Activated CD4-positive, alpha-beta T cell treated with anti-CD3 and anti-CD28 coated beads, Interleukin-2, amount 10 ng/mL, durations not matched to agents 7 days and 5 days (primary cell): Measurements from ENCODE around the gene RBBP8NL. TPM values are rescaled to one million over a fixed set of nuclear protein-coding genes. Genes with fewer than 3 reads are reported as not detected.
A peak's percentile ranks its signal among the peaks of the same experiment; 100 is the strongest.

Source experiments
- CTCF ChIA-PET: fragments of 350-600 bp; sonication (Branson Sonifier 250); formaldehyde crosslinking; loops from one replicate; lab custom pipeline; 2021; ENCODE audit warnings: antibody characterized with exemption; lab: Charles Lee
- POLR2A ChIA-PET: fragments of 350-600 bp; sonication (Branson Sonifier 250); formaldehyde crosslinking; loops from one replicate; lab custom pipeline; 2021; ENCODE audit warnings: antibody characterized with exemption; lab: Charles Lee
- DNase-seq: peaks from one replicate; pipeline ENCODE4 v3.0.0-alpha.2; 2020
- H3K27ac Mint-ChIP-seq: one replicate; pipeline ENCODE4 v1.8.0; 2021; ENCODE audit warnings: mild to moderate bottlenecking, moderate library complexity, mixed read lengths
- H3K27me3 Mint-ChIP-seq: one replicate; pipeline ENCODE4 v1.8.0; 2021; ENCODE audit warnings: mixed read lengths
- H3K36me3 Mint-ChIP-seq: one replicate; pipeline ENCODE4 v1.8.0; 2021; ENCODE audit warnings: low read depth, mixed read lengths
- H3K4me1 Mint-ChIP-seq: one replicate; pipeline ENCODE4 v1.8.0; 2021; ENCODE audit warnings: mixed read lengths
- H3K4me3 Mint-ChIP-seq: one replicate; pipeline ENCODE4 v1.8.0; 2021; ENCODE audit warnings: mild to moderate bottlenecking, moderate library complexity, mixed read lengths
- H3K9me3 Mint-ChIP-seq: one replicate; pipeline ENCODE4 v1.8.0; 2021; ENCODE audit warnings: mixed read lengths
- total RNA-seq, 2 experiments: library from RNA; stranded (reverse); gene quantifications; one replicate each; pipeline ENCODE4 v1.2.3, GENCODE V29; 2021

RBBP8NL gene
- not detected for total RNA-seq

- Mint-ChIP-seq H3K36me3 (no peaks in the 10 kb centered on the region), H3K4me1 (no peaks in the 10 kb centered on the region), H3K9me3 (no peaks in the 10 kb centered on the region), H3K4me3 (no peak within 1 kb of the TSS), H3K27ac (no peak within 1 kb of the TSS), H3K27me3 (no peaks in the 10 kb centered on the region)
- ChIA-PET POLR2A (no interaction called here), CTCF (interaction anchor here (0.8 to 1.3 kb wide), 3 partner anchors 8 to 18 kb away, joined by 4 read pairs; no protein-coding TSS in a partner anchor)
- DNase-seq, result no peak
Observed at GRCh38 chr20:62427172-62428001, at the start of gene RBBP8NL. RBBP8NL (minus strand) TSS chr20:62427539; CDS start chr20:62419647, 7,892 bp downstream.

GRCh38 chr20:62476056-62476838 lies 48.9 kb upstream of the RBBP8NL start:
- POLR2A ChIA-PET, result no interaction called here
- Mint-ChIP-seq H3K36me3 (no peaks in the 10 kb centered on the region), H3K27ac (no peak overlapping the region), H3K9me3 (no peaks in the 10 kb centered on the region), H3K4me3 (no peak overlapping the region), H3K27me3 (peaks cover 47% of the 10 kb centered on the region), H3K4me1 (no peaks in the 10 kb centered on the region)
- CTCF ChIA-PET, result no interaction called here
- DNase-seq, result no peak

GRCh38 chr20:62475772-62476055 lies 48.4 kb upstream of the RBBP8NL start, which contains the start of gene GATA5:
GATA5 (minus strand) TSS chr20:62475995; CDS start chr20:62475521, 474 bp downstream.
- Mint-ChIP-seq H3K27me3 (peaks cover 47% of the 10 kb centered on the region), H3K9me3 (no peaks in the 10 kb centered on the region), H3K27ac (no peak within 1 kb of the TSS), H3K4me1 (no peaks in the 10 kb centered on the region), H3K36me3 (no peaks in the 10 kb centered on the region), H3K4me3 (no peak within 1 kb of the TSS)
- ChIA-PET POLR2A (no interaction called here), CTCF (no interaction called here)
- no peak for DNase-seq

GRCh38 chr20:62475027-62475771 lies 47.9 kb upstream of the RBBP8NL start:
- peaks cover 48% of the 10 kb centered on the region for H3K27me3 Mint-ChIP-seq
- ChIA-PET CTCF (no interaction called here), POLR2A (no interaction called here)
- no peak overlapping the region for H3K4me3 Mint-ChIP-seq
- no peaks in the 10 kb centered on the region for H3K36me3 Mint-ChIP-seq
- H3K9me3 Mint-ChIP-seq, result no peaks in the 10 kb centered on the region
- no peaks in the 10 kb centered on the region for H3K4me1 Mint-ChIP-seq
- H3K27ac Mint-ChIP-seq, result no peak overlapping the region
- no peak for DNase-seq

- no peak overlapping the region for H3K4me3 Mint-ChIP-seq
Observed at GRCh38 chr20:62474604-62475026, 47.3 kb upstream of the RBBP8NL start.

GRCh38 chr20:62473717-62474603 lies 46.6 kb upstream of the RBBP8NL start:
- POLR2A ChIA-PET, result no interaction called here
- Mint-ChIP-seq H3K36me3 (no peaks in the 10 kb centered on the region), H3K27me3 (peaks cover 43% of the 10 kb centered on the region), H3K27ac (peak overlapping the region; percentile 31), H3K4me1 (no peaks in the 10 kb centered on the region), H3K9me3 (no peaks in the 10 kb centered on the region), H3K4me3 (no peak overlapping the region)
- DNase-seq, result no peak
- CTCF ChIA-PET, result no interaction called here

More at GRCh38 chr20:62474604-62475026, 47.3 kb upstream of the RBBP8NL start:
- no peaks in the 10 kb centered on the region for H3K9me3 Mint-ChIP-seq
- peaks cover 49% of the 10 kb centered on the region for H3K27me3 Mint-ChIP-seq
- ChIA-PET POLR2A (no interaction called here), CTCF (no interaction called here)
- H3K27ac Mint-ChIP-seq, result no peak overlapping the region
- no peaks in the 10 kb centered on the region for H3K36me3 Mint-ChIP-seq
- no peaks in the 10 kb centered on the region for H3K4me1 Mint-ChIP-seq
- DNase-seq, result no peak

- Mint-ChIP-seq H3K9me3 (no peaks in the 10 kb centered on the region), H3K27ac (no peak overlapping the region), H3K4me3 (no peak overlapping the region), H3K27me3 (peaks cover 34% of the 10 kb centered on the region), H3K4me1 (no peaks in the 10 kb centered on the region), H3K36me3 (no peaks in the 10 kb centered on the region)
- POLR2A ChIA-PET, result no interaction called here
- CTCF ChIA-PET, result no interaction called here
- no peak for DNase-seq
Observed at GRCh38 chr20:62472941-62473585, 45.7 kb upstream of the RBBP8NL start.

GRCh38 chr20:62472138-62472940 lies 45.0 kb upstream of the RBBP8NL start:
- no peak for DNase-seq
- H3K4me3 Mint-ChIP-seq, result no peak overlapping the region
- H3K4me1 Mint-ChIP-seq, result no peaks in the 10 kb centered on the region
- no peak overlapping the region for H3K27ac Mint-ChIP-seq
- CTCF ChIA-PET, result no interaction called here
- no peaks in the 10 kb centered on the region for H3K9me3 Mint-ChIP-seq
- H3K36me3 Mint-ChIP-seq, result no peaks in the 10 kb centered on the region
- POLR2A ChIA-PET, result no interaction called here
- peaks cover 27% of the 10 kb centered on the region for H3K27me3 Mint-ChIP-seq

GRCh38 chr20:62470459-62470858 lies 43.1 kb upstream of the RBBP8NL start:
- H3K27me3 Mint-ChIP-seq, result peaks cover 20% of the 10 kb centered on the region
- H3K4me1 Mint-ChIP-seq, result no peaks in the 10 kb centered on the region
- no peak for DNase-seq
- H3K27ac Mint-ChIP-seq, result no peak overlapping the region
- H3K9me3 Mint-ChIP-seq, result no peaks in the 10 kb centered on the region
- no peaks in the 10 kb centered on the region for H3K36me3 Mint-ChIP-seq
- H3K4me3 Mint-ChIP-seq, result no peak overlapping the region
- ChIA-PET POLR2A (no interaction called here), CTCF (interaction anchor here (0.6 kb wide), 1 partner anchor 16 kb away, joined by 3 read pairs; no protein-coding TSS in a partner anchor)

GRCh38 chr20:62470001-62470400 lies 42.7 kb upstream of the RBBP8NL start:
- Mint-ChIP-seq H3K4me3 (no peak overlapping the region), H3K27ac (no peak overlapping the region), H3K27me3 (peaks cover 20% of the 10 kb centered on the region), H3K4me1 (no peaks in the 10 kb centered on the region), H3K9me3 (no peaks in the 10 kb centered on the region), H3K36me3 (no peaks in the 10 kb centered on the region)
- no peak for DNase-seq
- POLR2A ChIA-PET, result no interaction called here
- CTCF ChIA-PET, result no interaction called here

GRCh38 chr20:62469352-62469751 lies 42.0 kb upstream of the RBBP8NL start:
- H3K27me3 Mint-ChIP-seq, result peaks cover 16% of the 10 kb centered on the region
- no peak overlapping the region for H3K4me3 Mint-ChIP-seq
- H3K9me3 Mint-ChIP-seq, result no peaks in the 10 kb centered on the region
- CTCF ChIA-PET, result no interaction called here
- no peak for DNase-seq
- H3K36me3 Mint-ChIP-seq, result no peaks in the 10 kb centered on the region
- POLR2A ChIA-PET, result no interaction called here
- no peak overlapping the region for H3K27ac Mint-ChIP-seq
- H3K4me1 Mint-ChIP-seq, result no peaks in the 10 kb centered on the region
